K562 (cell line): Measurements from ENCODE around the gene TMCO2. TPM values are rescaled to one million over a fixed set of nuclear protein-coding genes. Genes with fewer than 3 reads are reported as not detected.

ENCODE experiments used
- ADNP ChIP-seq: fragments of 200-800 bp; sonication (Bioruptor generic); IDR thresholded peaks from 2 replicates; pipeline ENCODE4 v1.6.1; 2016; ENCODE audit warnings: missing genetic modification characterization, missing compliant biosample characterization
- ASH1L ChIP-seq: fragments of 450-650 bp; IDR thresholded peaks from 2 replicates; pipeline ENCODE4 v1.6.1; 2018; ENCODE audit warnings: borderline replicate concordance, mild to moderate bottlenecking, low read depth; ENCODE audit not compliant: partially characterized antibody
- CCAR2 ChIP-seq: fragments of 200-400 bp; formaldehyde crosslinking; IDR thresholded peaks from 2 replicates; pipeline ENCODE4 v1.6.1; 2017; ENCODE audit warnings: mild to moderate bottlenecking, low read depth, low read length
- CHD1 ChIP-seq: fragments of 200-600 bp; sonication (generic); IDR thresholded peaks from one replicate; pipeline ENCODE4 v1.6.1; 2012; ENCODE audit warnings: mild to moderate bottlenecking, moderate library complexity, low read length, inconsistent platforms
- DPF2 ChIP-seq: fragments of 450-650 bp; IDR thresholded peaks from 2 replicates; pipeline ENCODE4 v1.6.1; 2016
- NEUROD1 ChIP-seq: fragments of 150-350 bp; IDR thresholded peaks from 2 replicates; pipeline ENCODE4 v1.6.1; 2014; ENCODE audit warnings: borderline replicate concordance, low read length, low read depth; ENCODE audit not compliant: partially characterized antibody
- NRF1 ChIP-seq, 2 experiments: fragments of 450-650 bp; IDR thresholded peaks in 1 of 2; conservative IDR thresholded peaks in 1 of 2; 2 replicates each; pipeline ENCODE4 v1.6.1; 2014; ENCODE audit warnings: mild to moderate bottlenecking in 2 of 2
- POLR2G ChIP-seq: fragments of 200-400 bp; formaldehyde crosslinking; IDR thresholded peaks from 2 replicates; pipeline ENCODE4 v1.6.1; 2017; ENCODE audit warnings: low read depth, mild to moderate bottlenecking, antibody characterized with exemption, low read length, moderate library complexity
- SETDB1 ChIP-seq: IDR thresholded peaks from one replicate; pipeline ENCODE4 v1.6.1; 2012; ENCODE audit warnings: low read length, control low read depth, inconsistent platforms
- SP1 ChIP-seq: sonication (generic); formaldehyde crosslinking; IDR thresholded peaks from 2 replicates; pipeline ENCODE4 v1.8.1; 2022; ENCODE audit warnings: mild to moderate bottlenecking, missing genetic modification reagents
- YY1 ChIP-seq, 3 experiments: IDR thresholded peaks; 2 replicates each; pipeline ENCODE4 v1.6.1; 2011; ENCODE audit warnings: low read length in 2 of 3, mild to moderate bottlenecking in 2 of 3, moderate library complexity in 2 of 3, borderline replicate concordance in 1 of 3, control low read depth in 1 of 3, low read depth in 1 of 3; ENCODE audit not compliant: insufficient read depth in 3 of 3, insufficient replicate concordance in 2 of 3, control insufficient read depth in 1 of 3, insufficient read length in 1 of 3; ENCODE audit errors: extremely low read depth in 1 of 3
- ZNF23 ChIP-seq: fragments of 250-450 bp; sonication (Bioruptor Pico); IDR thresholded peaks from 2 replicates; pipeline ENCODE4 v1.4.0; 2020; ENCODE audit warnings: mild to moderate bottlenecking
- ZNF695 ChIP-seq: fragments of 450-650 bp; formaldehyde crosslinking; IDR thresholded peaks from 2 replicates; pipeline ENCODE4 v1.4.0; 2020; ENCODE audit warnings: mild to moderate bottlenecking, moderate library complexity
- ZNF707 ChIP-seq: fragments of 250-450 bp; sonication (Bioruptor Pico); conservative IDR thresholded peaks from 2 replicates; pipeline ENCODE4 v1.8.0; 2022; ENCODE audit warnings: inconsistent platforms, mild to moderate bottlenecking, moderate library complexity
- ZSCAN29 ChIP-seq: fragments of 450-650 bp; IDR thresholded peaks from 2 replicates; pipeline ENCODE4 v1.6.1; 2017
- polyA plus RNA-seq, 8 experiments: library from polyadenylated mRNA; depleted of rRNA in 4 of 8; stranded (reverse) in 5 of 8; unstranded in 3 of 8; fragments of >200 nt; fragmentation: Nextera tagmentation in 2 of 8; fragmentation: Illumina TruSeq in 1 of 8; extraction: Ambion mirVana in 2 of 8; extraction: Trizol in 1 of 8; gene quantifications; 2 replicates each; pipeline versions ENCODE4 v1.2.1 to v1.2.3, GENCODE V29; 2011 to 2014; ENCODE audit warnings: inconsistent platforms in 1 of 8, missing spikeins in 1 of 8
- total RNA-seq, 7 experiments: library from RNA; depleted of rRNA in 6 of 7; stranded (reverse); fragments of >200 nt in 6 of 7; fragmentation: Illumina TruSeq in 2 of 7; extraction: Trizol in 2 of 7; gene quantifications; 2 replicates each; pipeline versions ENCODE4 v1.2.1 to v1.2.3, GENCODE V29; 2011 to 2021; ENCODE audit warnings: low replicate concordance in 1 of 7
- TF ChIP-seq, protein P1 (sequence below): fragments of 450-650 bp; IDR thresholded peaks from 2 replicates; pipeline ENCODE4 v1.6.1; 2018; ENCODE audit not compliant: partially characterized antibody
- TF ChIP-seq, protein P2 (sequence below): sonication (generic); formaldehyde crosslinking; IDR thresholded peaks from 2 replicates; pipeline ENCODE4 v1.8.0; 2022; ENCODE audit warnings: mild to moderate bottlenecking, missing genetic modification reagents, borderline replicate concordance
- TF ChIP-seq, protein P3 (sequence below), 2 experiments: IDR thresholded peaks; 2 replicates each; pipeline ENCODE4 v1.6.1; 2012; ENCODE audit warnings: improper control_type of control experiment in 2 of 2, low read depth in 2 of 2, low read length in 2 of 2, borderline replicate concordance in 1 of 2

Gene TMCO2
- total and polyA plus RNA-seq, 9 of the 15 experiments (the other 6 are each of a cell fraction or from before 2014, with no cell fraction given), result not detected

DNA sequence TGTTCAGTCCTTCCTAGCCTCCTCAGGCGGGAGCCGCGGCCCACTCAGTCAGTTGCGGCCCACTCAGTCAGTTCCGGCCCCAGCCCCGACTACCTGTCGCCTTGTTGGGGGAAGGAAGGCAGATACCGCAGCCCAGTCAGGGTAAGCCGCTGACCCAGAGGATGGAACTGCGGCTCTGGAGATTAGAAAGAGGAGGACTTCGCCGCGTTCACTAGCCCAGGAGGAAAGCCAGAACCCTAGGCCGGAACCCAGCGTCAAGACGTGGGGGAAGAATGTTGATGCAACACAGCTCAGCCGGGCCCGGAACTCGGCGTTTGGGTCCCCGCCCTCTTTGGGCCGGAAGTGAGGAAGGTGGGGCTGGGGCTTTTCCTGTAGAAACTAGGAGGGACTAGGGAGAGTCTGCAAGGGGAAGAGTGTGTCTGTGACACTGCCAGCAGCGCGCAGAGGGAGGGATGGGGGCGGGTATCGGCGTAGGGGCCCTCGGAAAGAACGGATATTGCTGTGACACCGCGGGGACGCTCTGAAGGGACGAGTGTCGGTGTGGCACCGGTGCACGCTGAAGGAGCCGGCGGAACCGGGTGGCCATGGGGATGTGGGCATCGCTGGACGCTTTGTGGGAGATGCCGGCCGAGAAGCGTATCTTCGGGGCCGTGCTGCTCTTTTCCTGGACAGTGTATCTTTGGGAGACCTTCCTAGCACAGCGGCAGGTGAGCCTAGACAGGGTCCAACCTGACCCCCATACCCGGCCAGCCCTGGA lies 10.1 kb downstream of the TMCO2 start, which contains the start of gene ZMPSTE24 (continued):
- TF ChIP-seq CHD1 (peak; percentile 58), ZNF707 (CRISPR knock-in tag) (peak; percentile 50; the same call in 1 of the 2 replicates), ZNF695 (CRISPR knock-in tag) (0 out of 2 replicates have a peak, but pooled peaks have one; percentile 30), CCAR2 (peak; percentile 50; the same call in 1 of the 2 replicates), ZNF23 (CRISPR knock-in tag) (0 out of 2 replicates have a peak, but pooled peaks have one; percentile 30), YY1 (IDR thresholded peaks at IDR 0.05; ENCODE audit: borderline replicate concordance in 1 of 3, control insufficient read depth in 1 of 3, extremely low read depth in 1 of 3, insufficient read depth in 3 of 3, insufficient read length in 1 of 3, insufficient replicate concordance in 2 of 3, low read depth in 1 of 3, low read length in 2 of 3) (peak; percentile 15 to 83 (median 83)), DPF2 (peak; percentile 77; the same call in 1 of the 2 replicates), ASH1L (peak; percentile 66), NRF1 (conservative IDR thresholded peaks at IDR 0.05 in 1 of 2, IDR thresholded peaks at IDR 0.05 in 1 of 2) (peak; percentile 57 to 63), SP1 (CRISPR knock-in tag) (peak; percentile 99), SETDB1 (no peak), ZSCAN29 (0 out of 2 replicates have a peak, but pooled peaks have one; percentile 62), POLR2G (peak; percentile 88), ADNP (tag) (no peak), NEUROD1 (peak; percentile 79)
- TF ChIP-seq, protein P1, sequence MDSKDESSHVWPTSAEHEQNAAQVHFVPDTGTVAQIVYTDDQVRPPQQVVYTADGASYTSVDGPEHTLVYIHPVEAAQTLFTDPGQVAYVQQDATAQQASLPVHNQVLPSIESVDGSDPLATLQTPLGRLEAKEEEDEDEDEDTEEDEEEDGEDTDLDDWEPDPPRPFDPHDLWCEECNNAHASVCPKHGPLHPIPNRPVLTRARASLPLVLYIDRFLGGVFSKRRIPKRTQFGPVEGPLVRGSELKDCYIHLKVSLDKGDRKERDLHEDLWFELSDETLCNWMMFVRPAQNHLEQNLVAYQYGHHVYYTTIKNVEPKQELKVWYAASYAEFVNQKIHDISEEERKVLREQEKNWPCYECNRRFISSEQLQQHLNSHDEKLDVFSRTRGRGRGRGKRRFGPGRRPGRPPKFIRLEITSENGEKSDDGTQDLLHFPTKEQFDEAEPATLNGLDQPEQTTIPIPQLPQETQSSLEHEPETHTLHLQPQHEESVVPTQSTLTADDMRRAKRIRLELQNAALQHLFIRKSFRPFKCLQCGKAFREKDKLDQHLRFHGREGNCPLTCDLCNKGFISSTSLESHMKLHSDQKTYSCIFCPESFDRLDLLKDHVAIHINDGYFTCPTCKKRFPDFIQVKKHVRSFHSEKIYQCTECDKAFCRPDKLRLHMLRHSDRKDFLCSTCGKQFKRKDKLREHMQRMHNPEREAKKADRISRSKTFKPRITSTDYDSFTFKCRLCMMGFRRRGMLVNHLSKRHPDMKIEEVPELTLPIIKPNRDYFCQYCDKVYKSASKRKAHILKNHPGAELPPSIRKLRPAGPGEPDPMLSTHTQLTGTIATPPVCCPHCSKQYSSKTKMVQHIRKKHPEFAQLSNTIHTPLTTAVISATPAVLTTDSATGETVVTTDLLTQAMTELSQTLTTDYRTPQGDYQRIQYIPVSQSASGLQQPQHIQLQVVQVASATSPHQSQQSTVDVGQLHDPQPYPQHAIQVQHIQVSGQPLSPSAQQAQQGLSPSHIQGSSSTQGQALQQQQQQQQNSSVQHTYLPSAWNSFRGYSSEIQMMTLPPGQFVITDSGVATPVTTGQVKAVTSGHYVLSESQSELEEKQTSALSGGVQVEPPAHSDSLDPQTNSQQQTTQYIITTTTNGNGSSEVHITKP, result peak; percentile 52
- TF ChIP-seq, protein P2, sequence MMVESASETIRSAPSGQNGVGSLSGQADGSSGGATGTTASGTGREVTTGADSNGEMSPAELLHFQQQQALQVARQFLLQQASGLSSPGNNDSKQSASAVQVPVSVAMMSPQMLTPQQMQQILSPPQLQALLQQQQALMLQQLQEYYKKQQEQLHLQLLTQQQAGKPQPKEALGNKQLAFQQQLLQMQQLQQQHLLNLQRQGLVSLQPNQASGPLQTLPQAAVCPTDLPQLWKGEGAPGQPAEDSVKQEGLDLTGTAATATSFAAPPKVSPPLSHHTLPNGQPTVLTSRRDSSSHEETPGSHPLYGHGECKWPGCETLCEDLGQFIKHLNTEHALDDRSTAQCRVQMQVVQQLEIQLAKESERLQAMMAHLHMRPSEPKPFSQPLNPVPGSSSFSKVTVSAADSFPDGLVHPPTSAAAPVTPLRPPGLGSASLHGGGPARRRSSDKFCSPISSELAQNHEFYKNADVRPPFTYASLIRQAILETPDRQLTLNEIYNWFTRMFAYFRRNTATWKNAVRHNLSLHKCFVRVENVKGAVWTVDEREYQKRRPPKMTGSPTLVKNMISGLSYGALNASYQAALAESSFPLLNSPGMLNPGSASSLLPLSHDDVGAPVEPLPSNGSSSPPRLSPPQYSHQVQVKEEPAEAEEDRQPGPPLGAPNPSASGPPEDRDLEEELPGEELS, result no peak; the same call in 1 of the 2 replicates
- TF ChIP-seq, protein P3, sequence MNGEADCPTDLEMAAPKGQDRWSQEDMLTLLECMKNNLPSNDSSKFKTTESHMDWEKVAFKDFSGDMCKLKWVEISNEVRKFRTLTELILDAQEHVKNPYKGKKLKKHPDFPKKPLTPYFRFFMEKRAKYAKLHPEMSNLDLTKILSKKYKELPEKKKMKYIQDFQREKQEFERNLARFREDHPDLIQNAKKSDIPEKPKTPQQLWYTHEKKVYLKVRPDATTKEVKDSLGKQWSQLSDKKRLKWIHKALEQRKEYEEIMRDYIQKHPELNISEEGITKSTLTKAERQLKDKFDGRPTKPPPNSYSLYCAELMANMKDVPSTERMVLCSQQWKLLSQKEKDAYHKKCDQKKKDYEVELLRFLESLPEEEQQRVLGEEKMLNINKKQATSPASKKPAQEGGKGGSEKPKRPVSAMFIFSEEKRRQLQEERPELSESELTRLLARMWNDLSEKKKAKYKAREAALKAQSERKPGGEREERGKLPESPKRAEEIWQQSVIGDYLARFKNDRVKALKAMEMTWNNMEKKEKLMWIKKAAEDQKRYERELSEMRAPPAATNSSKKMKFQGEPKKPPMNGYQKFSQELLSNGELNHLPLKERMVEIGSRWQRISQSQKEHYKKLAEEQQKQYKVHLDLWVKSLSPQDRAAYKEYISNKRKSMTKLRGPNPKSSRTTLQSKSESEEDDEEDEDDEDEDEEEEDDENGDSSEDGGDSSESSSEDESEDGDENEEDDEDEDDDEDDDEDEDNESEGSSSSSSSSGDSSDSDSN (IDR thresholded peaks at IDR 0.05; ENCODE audit: borderline replicate concordance in 1 of 2, low read depth in 2 of 2, low read length in 2 of 2), result peak; percentile 99 to 100
